ENCODE results near the gene TRIM31.
A peak's percentile ranks its signal among the peaks of the same experiment; 100 is the strongest.

DNA sequence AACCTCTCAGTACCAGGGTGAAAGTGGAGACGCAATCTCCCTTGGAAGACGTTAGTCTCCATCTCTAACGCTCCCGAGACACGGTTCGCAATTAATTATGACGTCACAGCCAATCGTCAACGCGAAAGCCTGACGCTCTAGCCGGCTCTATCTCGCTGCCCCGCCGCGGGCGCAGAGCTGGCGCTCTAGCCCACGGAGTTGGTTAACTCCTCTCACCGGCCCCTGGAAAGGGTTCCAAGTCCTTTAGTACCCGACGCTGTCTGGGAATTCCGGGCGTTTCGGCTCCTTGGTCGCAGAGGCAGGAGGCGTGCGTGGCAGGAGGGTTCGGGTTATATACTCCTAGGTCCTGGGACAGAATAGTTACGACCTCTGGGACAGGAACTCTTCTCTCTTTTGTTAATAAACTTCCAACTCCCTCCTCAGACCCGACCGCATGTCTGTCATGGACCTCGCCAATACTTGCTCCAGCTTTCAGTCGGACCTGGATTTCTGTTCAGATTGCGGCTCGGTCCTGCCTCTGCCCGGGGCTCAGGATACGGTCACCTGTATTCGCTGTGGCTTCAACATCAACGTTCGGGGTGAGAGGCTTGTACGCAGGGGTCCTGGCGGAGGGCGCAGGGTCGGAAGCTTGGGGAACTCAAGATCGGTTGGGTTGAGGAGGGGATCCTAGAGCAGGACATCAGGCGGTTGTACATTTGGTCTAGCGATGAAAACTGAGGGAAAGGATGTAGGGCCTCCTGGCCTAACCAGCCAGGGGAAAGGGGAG is 51.6 kb downstream of the TRIM31 start, which contains the start of gene POLR1H:
- TF ChIP-seq POLR2A (IDR thresholded peaks at IDR 0.05): peak; percentile 86
- TF ChIP-seq, protein P1, sequence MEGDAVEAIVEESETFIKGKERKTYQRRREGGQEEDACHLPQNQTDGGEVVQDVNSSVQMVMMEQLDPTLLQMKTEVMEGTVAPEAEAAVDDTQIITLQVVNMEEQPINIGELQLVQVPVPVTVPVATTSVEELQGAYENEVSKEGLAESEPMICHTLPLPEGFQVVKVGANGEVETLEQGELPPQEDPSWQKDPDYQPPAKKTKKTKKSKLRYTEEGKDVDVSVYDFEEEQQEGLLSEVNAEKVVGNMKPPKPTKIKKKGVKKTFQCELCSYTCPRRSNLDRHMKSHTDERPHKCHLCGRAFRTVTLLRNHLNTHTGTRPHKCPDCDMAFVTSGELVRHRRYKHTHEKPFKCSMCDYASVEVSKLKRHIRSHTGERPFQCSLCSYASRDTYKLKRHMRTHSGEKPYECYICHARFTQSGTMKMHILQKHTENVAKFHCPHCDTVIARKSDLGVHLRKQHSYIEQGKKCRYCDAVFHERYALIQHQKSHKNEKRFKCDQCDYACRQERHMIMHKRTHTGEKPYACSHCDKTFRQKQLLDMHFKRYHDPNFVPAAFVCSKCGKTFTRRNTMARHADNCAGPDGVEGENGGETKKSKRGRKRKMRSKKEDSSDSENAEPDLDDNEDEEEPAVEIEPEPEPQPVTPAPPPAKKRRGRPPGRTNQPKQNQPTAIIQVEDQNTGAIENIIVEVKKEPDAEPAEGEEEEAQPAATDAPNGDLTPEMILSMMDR (IDR thresholded peaks at IDR 0.05): peak in 1 of 3 donors; percentile 11
- no peak for TF ChIP-seq EP300 (IDR thresholded peaks at IDR 0.05)
